RKO (cell line): ENCODE measurements around the gene TOP1.

Experiments used
- DNase-seq: peaks from one replicate; pipeline ENCODE4 v3.0.0-alpha.2; 2016; ENCODE audit warnings: low spot score

Gene TOP1

GRCh38 chr20:41004531-41005360 lies 23.9 kb upstream of the TOP1 start:
- DNase-seq, result peak; percentile 76

- DNase-seq, result peak; percentile 99
These were observed 23.3 kb upstream of the TOP1 start for GRCh38 chr20:41005361-41005729.

GRCh38 chr20:41006126-41006935 lies 22.3 kb upstream of the TOP1 start:
- DNase-seq, result no peak

GRCh38 chr20:41006936-41007474 lies 21.6 kb upstream of the TOP1 start:
- no peak for DNase-seq

GRCh38 chr20:41007481-41007880 lies 21.1 kb upstream of the TOP1 start:
- DNase-seq, result no peak

GRCh38 chr20:41009946-41010345 lies 18.7 kb upstream of the TOP1 start:
- DNase-seq, result no peak

- no peak for DNase-seq
These were observed 17.0 kb upstream of the TOP1 start for GRCh38 chr20:41011551-41012067.

GRCh38 chr20:41014561-41015088 lies 14.0 kb upstream of the TOP1 start:
- no peak for DNase-seq

- no peak for DNase-seq
These were observed 11.1 kb upstream of the TOP1 start for GRCh38 chr20:41017448-41018042.

- no peak for DNase-seq
These were observed 10.5 kb upstream of the TOP1 start for GRCh38 chr20:41018153-41018552.

GRCh38 chr20:41023549-41023948 lies 5.1 kb upstream of the TOP1 start:
- no peak for DNase-seq

GRCh38 chr20:41027366-41027765 lies 1.3 kb upstream of the TOP1 start:
- no peak for DNase-seq

GRCh38 chr20:41027872-41028358 lies 707 bp upstream of the TOP1 start:
- no peak for DNase-seq

GRCh38 chr20:41029150-41029901 lies 704 bp downstream of the TOP1 start:
- peak; percentile 55 for DNase-seq

- peak; percentile 29 for DNase-seq
These were observed 1.4 kb downstream of the TOP1 start for GRCh38 chr20:41030061-41030460.

GRCh38 chr20:41030531-41031242 lies 2.1 kb downstream of the TOP1 start:
- peak; percentile 85 for DNase-seq

GRCh38 chr20:41031243-41031619 lies 2.6 kb downstream of the TOP1 start:
- DNase-seq, result no peak

- peak; percentile 54 for DNase-seq
These were observed 3.6 kb downstream of the TOP1 start for GRCh38 chr20:41032271-41032670.

GRCh38 chr20:41034239-41034638 lies 5.6 kb downstream of the TOP1 start:
- DNase-seq, result no peak

- DNase-seq, result no peak
These were observed 6.6 kb downstream of the TOP1 start for GRCh38 chr20:41035207-41035606.

- no peak for DNase-seq
These were observed 8.6 kb downstream of the TOP1 start for GRCh38 chr20:41037179-41037578.
